Measurements from ENCODE around the gene FOSL2. TPM values are rescaled to one million over a fixed set of nuclear protein-coding genes. Genes with fewer than 3 reads are reported as not detected.

Gene FOSL2
- total RNA-seq, 1 donor from 2014 or later = 213 TPM

DNA sequence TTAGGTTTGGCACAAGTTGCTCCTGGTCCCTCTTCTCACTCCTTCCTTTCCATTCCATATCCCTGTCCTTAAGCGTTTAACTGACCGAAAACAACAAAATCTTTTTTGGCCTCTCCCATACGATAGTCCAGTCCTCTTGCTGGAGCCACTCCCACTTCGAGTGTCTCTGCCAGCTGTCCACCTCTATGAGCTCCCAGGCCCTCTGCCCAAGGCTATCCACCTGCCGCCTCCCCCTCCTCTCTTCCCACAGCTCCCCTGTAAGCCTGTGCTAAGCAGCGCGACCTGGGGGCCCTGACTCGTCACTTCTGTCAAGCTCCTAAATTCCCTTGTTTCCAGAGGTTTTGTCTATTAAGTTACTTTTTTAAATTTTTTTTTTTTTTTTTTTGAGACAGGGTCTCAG lies 47.0 kb upstream of the FOSL2 start:
- Histone ChIP-seq H3K4me3 (no peak overlapping the region), H3K27ac (peak overlapping the region; percentile 82), H3K9me3 (no peaks in the 10 kb centered on the region), H3K36me3 (no peaks in the 10 kb centered on the region), H3K4me1 (peaks cover 78% of the 10 kb centered on the region), H3K27me3 (no peaks in the 10 kb centered on the region)
- intact Hi-C loops (cut with DNase I) = loop anchor here (10.0 kb wide), 1 partner anchor 2001 kb away; the partner anchor contains the start of genes ADGRF3 and SELENOI
- DNase-seq (ENCODE audit: extremely low spot score in 2 of 2) = no peak
- TF ChIP-seq POLR2A (IDR thresholded peaks at IDR 0.05) = no peak
- TF ChIP-seq POLR2AphosphoS5 (IDR thresholded peaks at IDR 0.05; ENCODE audit: insufficient read depth in 1 of 2, low read depth in 1 of 2) = no peak
- no peak for TF ChIP-seq CTCF (IDR thresholded peaks at IDR 0.05)

DNA sequence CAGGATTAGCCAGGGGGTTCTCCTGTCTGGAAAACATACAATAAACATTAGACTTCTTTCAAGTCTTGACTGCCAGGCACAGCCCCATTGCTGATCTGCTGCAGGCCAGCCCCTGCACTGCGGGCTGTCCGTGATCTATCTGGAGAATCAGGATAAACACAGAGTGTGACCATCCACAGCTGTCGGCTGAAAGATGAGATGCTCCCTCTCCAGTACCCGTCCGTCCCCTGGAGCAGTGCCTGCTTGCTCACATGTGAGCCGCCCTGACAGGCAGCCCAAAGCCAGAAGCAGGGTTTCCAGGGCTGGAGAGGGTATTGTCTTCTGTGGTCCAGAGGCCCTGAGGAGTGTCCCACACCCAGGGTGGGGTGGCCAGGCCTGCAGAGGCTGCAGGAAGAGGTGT lies 46.1 kb upstream of the FOSL2 start:
- intact Hi-C loops (cut with DNase I) = loop anchor here (10.0 kb wide), 1 partner anchor 2002 kb away; the partner anchor contains the start of genes ADGRF3 and SELENOI
- Histone ChIP-seq H3K4me1 (peaks cover 69% of the 10 kb centered on the region), H3K9me3 (no peaks in the 10 kb centered on the region), H3K27ac (peak overlapping the region; percentile 82), H3K36me3 (no peaks in the 10 kb centered on the region), H3K27me3 (no peaks in the 10 kb centered on the region), H3K4me3 (no peak overlapping the region)
- DNase-seq (ENCODE audit: extremely low spot score in 2 of 2) = no peak
- TF ChIP-seq CTCF (IDR thresholded peaks at IDR 0.05) (no peak), POLR2AphosphoS5 (IDR thresholded peaks at IDR 0.05; ENCODE audit: insufficient read depth in 1 of 2, low read depth in 1 of 2) (peak in 1 of 2 donors; percentile 35)

DNA sequence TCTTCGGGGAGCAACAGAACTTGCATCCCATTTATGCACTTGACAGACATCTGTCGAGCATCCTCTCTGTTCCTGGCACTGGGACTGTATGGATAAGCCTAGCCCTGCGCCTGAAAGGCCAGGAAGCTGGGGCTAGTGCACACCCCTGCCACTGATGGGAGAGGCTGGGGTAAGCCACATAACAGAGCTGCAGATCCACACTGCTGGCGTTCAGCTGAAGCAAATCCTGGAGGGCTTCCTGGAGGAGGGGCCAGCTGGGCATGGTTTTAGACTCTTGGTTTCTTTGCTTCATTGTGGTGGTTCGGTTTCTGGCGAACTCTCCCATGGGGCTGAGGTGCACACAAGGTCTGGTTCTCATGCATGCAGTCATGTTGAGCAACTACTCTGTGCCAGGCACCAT lies 45.5 kb upstream of the FOSL2 start:
- peaks cover 69% of the 10 kb centered on the region for H3K4me1 ChIP-seq
- intact Hi-C loops (cut with DNase I) = loop anchor here (10.0 kb wide), 1 partner anchor 2002 kb away; the partner anchor contains the start of genes ADGRF3 and SELENOI
- TF ChIP-seq CTCF (IDR thresholded peaks at IDR 0.05) (no peak), POLR2AphosphoS5 (IDR thresholded peaks at IDR 0.05; ENCODE audit: insufficient read depth in 1 of 2, low read depth in 1 of 2) (no peak), POLR2A (IDR thresholded peaks at IDR 0.05) (no peak)
- no peaks in the 10 kb centered on the region for H3K36me3 ChIP-seq
- DNase-seq (ENCODE audit: extremely low spot score in 2 of 2) = no peak
- H3K27ac ChIP-seq = peak overlapping the region; percentile 82
- no peak overlapping the region for H3K4me3 ChIP-seq
- no peaks in the 10 kb centered on the region for H3K27me3 ChIP-seq
- no peaks in the 10 kb centered on the region for H3K9me3 ChIP-seq

- H3K4me1 ChIP-seq = peaks cover 68% of the 10 kb centered on the region
- no peaks in the 10 kb centered on the region for H3K36me3 ChIP-seq
- peak overlapping the region; percentile 82 for H3K27ac ChIP-seq
- intact Hi-C loops (cut with DNase I) = loop anchor here (10.0 kb wide), 1 partner anchor 2003 kb away; the partner anchor contains the start of genes ADGRF3 and SELENOI
- no peaks in the 10 kb centered on the region for H3K9me3 ChIP-seq
- TF ChIP-seq CTCF (IDR thresholded peaks at IDR 0.05) (no peak), POLR2AphosphoS5 (IDR thresholded peaks at IDR 0.05; ENCODE audit: insufficient read depth in 1 of 2, low read depth in 1 of 2) (peak in 1 of 2 donors; percentile 6)
- no peak overlapping the region for H3K4me3 ChIP-seq
- H3K27me3 ChIP-seq = no peaks in the 10 kb centered on the region
- no peak for DNase-seq (ENCODE audit: extremely low spot score in 2 of 2)
Measured at GRCh38 chr2:28347596-28347995, 45.1 kb upstream of the FOSL2 start.

DNA sequence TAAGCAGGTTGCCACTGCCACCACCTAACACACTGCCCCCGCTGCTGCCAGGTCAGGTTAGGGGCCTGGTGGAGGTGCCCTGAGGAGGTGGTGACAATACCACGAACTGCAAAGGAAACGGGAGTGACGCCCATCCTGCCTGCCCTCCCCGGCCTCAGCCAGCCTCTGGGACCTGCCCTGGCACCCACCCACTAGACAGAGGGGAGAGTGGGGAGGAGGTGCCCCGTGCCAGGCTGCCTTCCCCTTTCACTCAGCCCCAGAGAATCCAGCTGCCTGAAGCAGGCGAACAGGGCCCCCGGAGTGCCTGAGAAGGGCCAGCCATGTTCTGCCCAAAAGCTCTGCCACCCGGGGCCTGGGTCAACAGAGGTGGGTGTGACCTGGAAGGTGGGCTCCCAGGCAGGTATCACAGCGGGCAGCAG lies 44.5 kb upstream of the FOSL2 start:
- TF ChIP-seq CTCF (IDR thresholded peaks at IDR 0.05) = no peak
- no peak for TF ChIP-seq POLR2A (IDR thresholded peaks at IDR 0.05)
- TF ChIP-seq POLR2AphosphoS5 (IDR thresholded peaks at IDR 0.05; ENCODE audit: insufficient read depth in 1 of 2, low read depth in 1 of 2) = no peak
- intact Hi-C loops (cut with DNase I) = loop anchor here (10.0 kb wide), 1 partner anchor 2003 kb away; the partner anchor contains the start of genes ADGRF3 and SELENOI
- DNase-seq (ENCODE audit: extremely low spot score in 2 of 2) = no peak

More for the DNA sequence above, 44.5 kb upstream of the FOSL2 start:
- peaks cover 68% of the 10 kb centered on the region for H3K4me1 ChIP-seq
- no peak overlapping the region for H3K4me3 ChIP-seq
- H3K27ac ChIP-seq = peak overlapping the region; percentile 60
- H3K27me3 ChIP-seq = no peaks in the 10 kb centered on the region
- no peaks in the 10 kb centered on the region for H3K9me3 ChIP-seq
- H3K36me3 ChIP-seq = no peaks in the 10 kb centered on the region

All from vagina (tissue), 2 donors.